NOMO-1 treated with DMSO at 0.1 percent for 48 hours (cell line): Measurements from ENCODE around the gene GOLM1.
"Not testable (repeated sequence)": the region's sequence is repeated elsewhere in the genome, so short reads cannot be mapped to it uniquely, and the experiment has no call there.

Source experiments
- DNase-seq: peaks from one replicate; lab custom pipeline; 2025; ENCODE audit not compliant: unreplicated experiment; lab: John Stamatoyannopoulos, UW

The GOLM1 gene, protein sequence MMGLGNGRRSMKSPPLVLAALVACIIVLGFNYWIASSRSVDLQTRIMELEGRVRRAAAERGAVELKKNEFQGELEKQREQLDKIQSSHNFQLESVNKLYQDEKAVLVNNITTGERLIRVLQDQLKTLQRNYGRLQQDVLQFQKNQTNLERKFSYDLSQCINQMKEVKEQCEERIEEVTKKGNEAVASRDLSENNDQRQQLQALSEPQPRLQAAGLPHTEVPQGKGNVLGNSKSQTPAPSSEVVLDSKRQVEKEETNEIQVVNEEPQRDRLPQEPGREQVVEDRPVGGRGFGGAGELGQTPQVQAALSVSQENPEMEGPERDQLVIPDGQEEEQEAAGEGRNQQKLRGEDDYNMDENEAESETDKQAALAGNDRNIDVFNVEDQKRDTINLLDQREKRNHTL

GRCh38 chr9:86098824-86099700, at the start of gene GOLM1:
TSS of gene GOLM1 (minus strand) at chr9:86099558. CDS start at chr9:86079320, 20,238 bp downstream.
- DNase-seq = peak; percentile 1

DNA sequence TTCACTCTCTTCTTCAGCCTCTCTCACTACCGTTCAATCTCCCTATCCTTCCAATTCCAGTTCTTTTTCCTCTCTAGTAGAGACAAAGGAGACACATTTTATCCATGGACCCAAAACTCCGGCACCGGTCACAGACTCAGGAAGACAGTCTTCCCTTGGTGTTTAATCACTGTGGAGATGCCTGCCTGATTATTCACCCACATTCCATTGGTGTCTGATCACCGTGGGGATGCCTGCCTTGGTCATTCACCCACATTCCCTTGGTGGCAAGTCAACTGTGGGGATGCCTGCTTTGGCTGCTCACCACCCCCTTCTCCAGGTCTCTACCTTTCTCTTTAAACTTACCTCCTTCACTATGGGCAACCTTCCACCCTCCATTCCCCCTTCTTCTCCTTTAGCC, 47.3 kb upstream of the GOLM1 start:
- DNase-seq = not testable (repeated sequence)

DNA sequence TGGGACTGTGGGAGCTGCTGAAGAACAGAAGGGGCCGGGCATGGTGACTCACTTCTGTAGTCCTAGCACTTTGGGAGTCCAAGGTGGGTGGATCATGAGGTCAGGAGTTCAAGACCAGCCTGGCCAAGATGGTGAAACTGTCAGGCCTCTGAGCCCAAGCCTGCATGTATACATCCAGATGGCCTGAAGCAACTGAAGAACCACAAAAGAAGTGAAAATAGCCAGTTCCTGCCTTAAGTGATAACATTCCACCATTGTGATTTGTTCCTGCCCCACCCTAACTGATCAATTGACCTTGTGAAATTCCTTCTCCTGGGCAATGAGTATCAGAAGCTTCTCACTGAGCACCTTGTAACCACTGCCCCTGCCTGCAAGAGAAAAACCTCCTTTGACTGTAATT, 46.6 kb upstream of the GOLM1 start:
- DNase-seq = not testable (repeated sequence)

- no peak for DNase-seq
Observed at GRCh38 chr9:86142973-86143372, 43.6 kb upstream of the GOLM1 start.

DNA sequence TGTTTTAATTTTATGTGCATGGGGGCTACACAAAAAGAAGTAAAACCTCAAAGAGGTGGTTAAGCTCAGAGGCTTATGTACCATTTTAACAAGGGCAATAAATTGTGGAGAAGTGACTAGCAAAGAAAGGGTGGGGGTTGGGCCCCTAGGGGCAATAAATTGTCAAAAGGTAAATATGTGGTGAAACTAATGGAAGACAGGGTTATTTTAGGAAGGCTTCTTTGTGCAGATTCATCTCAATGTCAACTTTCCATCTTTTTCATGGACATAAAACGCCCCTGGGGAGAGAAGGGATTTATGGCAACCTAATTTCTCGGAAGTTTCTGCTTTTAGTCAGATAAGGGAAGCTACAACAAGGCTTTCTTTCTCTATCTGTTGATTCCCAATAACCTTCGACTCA, 42.5 kb upstream of the GOLM1 start:
- no peak for DNase-seq

- DNase-seq = no peak
Observed at GRCh38 chr9:86135371-86135770, 36.0 kb upstream of the GOLM1 start.

DNA sequence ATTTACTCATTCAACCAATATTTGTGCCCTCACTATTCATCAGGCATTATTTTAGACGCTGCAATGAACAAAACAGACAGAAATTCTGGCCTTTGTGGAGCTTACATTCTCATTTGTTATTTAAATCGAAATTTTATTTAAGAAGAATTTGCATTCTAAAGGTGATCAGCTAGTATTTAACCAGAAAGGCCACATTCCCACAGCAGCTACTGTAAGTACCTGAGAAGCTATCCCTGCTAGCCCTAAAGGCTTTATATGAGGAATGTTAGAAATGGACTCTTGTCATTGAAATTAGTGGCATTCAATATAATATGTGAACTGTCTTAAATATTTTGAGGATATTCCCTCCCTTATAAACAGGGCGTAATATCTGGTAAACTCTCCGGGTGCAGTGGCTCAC, 35.0 kb upstream of the GOLM1 start:
- no peak for DNase-seq

DNA sequence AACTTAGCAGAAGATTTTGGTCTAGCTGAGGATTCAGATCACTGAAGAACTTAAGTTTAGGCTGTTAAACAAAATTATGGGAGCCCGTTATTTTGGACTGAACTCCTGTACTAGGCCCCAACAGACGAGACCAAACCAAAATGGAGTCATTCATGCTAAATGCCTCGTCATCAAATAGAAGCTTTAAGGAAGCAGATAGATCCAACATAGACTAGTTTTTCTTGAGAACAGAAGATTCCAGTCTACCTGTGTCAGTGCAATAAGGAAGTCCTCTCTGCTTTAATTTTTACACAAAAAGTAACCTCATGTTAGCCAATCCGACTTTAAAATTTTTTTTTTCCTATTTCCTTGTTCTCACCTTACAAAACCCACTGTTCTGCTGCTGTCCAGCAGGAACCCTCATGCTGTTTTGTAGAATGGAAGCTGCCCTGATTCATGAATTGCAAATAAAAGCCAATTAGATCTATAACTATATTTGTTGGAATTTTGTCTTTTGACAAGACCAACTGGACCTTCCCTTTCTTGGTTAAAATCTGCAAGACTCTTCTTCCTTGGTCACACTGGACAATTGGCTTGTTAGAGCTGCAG, 29.0 kb upstream of the GOLM1 start:
- DNase-seq = no peak

DNA sequence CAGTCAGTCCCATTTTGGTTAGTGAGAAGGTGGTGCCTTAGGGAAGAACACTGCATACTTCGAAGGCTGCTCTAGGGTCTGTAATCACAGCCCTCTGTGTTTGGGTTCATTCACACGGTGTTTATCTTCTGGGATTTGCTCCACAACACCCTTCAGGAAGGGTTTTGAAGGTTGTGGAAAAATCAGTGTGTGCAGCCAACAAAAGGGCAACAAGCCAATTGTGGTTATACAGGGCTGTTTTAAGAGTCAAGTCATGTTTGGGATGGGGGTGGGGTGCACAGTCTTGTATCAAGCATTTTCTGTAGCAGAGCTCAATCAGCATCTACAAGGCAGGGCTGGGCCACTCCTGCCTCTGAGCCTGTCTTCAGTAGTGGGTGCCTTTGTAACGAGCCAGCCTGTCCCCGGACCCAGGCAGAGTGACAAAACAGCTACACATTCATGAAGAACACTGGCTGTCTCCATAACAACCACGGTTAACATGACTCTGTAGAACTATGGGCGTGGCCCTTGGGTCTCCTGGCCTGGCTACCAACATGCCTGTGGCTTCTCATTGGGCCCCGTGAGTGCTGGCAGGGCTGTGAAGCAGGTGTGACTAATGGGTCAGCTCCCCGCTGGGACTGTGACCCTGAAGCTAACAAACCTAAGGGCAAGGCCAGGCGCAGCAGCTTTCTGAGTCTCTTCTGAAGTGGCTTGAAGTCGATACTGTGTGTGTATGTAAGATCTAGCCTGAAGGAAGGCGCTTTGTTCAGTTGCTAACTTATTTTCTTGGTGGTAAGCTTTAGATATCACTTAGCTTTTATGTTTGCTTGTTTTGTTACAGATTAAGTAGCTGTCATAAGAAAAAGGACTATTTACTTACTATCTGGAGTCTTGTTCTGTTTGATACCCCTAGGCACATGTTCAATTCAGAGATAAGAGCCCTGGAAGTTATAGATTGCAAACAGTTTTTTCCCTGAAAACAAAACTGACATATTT, 27.9 kb upstream of the GOLM1 start:
- DNase-seq = no peak

DNA sequence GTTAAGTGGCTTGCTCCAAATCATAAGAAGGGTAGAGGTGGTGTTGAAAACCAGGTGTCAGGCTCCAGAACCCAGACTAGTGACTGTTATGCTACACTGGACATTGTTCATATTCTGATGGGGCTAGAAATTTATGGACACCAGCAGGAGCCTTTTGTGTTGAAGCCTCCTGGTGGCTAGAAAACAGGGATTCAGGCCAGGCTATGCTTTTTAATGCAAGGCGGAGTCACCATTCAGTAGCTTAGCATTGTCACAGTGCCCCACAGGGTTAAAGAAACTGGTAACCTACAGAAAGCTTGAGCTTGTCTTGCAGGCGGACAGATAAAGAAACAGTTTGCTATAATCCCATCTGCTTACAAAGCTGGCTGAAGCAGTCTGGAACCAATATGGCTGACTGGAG, 23.0 kb upstream of the GOLM1 start:
- DNase-seq = no peak

DNA sequence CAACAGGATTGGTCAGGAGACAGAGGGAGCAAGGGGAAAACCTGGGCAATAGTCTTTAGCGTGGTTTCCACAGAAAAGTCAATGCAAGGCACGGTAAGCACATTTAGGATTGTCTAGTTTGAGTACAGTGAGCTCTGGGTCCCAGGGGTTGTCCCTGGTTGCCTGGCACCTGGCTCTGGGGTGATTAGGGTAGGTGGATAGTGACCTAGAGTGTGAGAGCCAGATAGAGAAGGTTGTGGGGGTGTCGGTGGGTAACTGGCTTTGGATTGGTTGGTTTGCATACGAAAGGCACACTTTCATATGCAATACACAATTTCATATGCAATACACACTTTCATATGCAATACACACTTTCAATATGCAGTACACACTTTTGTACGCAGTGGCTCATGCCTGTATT, 20.1 kb upstream of the GOLM1 start:
- no peak for DNase-seq

GRCh38 chr9:86116425-86116824, 17.1 kb upstream of the GOLM1 start:
- no peak for DNase-seq

- no peak for DNase-seq
Observed at GRCh38 chr9:86115886-86116285, 16.5 kb upstream of the GOLM1 start.

GRCh38 chr9:86112057-86112456, 12.7 kb upstream of the GOLM1 start:
- no peak for DNase-seq

- no peak for DNase-seq
Observed at GRCh38 chr9:86102626-86103025, 3.3 kb upstream of the GOLM1 start.

- peak; percentile 7 for DNase-seq
Observed at GRCh38 chr9:86099701-86100364, 475 bp upstream of the GOLM1 start.

DNA sequence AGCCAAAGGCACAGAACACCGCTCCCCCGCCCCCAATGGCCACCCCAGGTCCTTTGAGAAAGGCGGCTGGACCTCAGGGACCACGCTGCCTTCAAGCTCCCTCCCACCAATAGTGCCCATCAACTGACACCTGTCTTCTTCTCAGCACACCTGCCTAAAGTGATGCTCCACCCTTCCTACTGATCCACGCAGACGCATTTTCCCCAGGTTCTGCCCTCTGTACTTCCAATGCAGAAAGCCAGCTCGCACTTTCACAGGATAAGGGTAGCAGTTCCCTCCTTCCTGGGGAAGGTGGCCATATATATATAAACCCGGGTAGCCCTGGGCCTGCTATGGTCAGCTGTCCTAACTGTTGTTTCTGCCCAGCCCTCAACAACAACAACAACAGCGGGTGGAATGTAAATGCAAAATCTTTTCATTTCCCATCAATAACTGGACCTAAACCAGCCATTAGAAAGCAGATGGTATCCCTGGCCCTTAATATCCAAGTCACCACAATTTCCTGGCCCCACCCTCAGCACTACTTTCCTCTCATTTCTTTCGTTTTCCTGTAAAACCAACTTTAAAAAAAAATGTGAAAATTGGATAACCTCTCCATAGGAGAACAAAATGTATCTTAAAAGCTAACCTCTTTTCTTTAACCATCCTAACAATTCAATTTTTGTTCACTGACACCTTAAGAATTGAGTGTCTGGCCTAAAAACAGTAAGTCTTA, 1.7 kb downstream of the GOLM1 start:
- no peak for DNase-seq

DNA sequence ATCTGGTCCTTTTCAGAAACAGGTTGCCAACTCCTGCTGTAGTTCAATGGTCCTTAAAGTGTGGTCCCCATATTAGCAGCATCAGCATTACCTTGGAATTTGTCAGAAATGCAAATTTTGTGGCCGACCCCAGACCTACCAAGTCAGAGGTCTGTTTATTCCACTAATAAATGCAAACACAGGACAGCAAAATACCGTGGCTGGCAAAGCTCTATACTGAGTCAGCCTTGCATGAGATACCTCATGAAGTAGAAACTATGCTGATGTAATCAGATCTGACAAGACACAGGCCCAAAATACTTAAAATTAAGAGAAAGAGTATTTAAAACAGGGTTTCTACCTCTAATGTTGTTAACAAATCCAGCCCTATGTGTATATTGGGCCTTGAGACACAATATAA, 3.0 kb downstream of the GOLM1 start:
- no peak for DNase-seq

DNA sequence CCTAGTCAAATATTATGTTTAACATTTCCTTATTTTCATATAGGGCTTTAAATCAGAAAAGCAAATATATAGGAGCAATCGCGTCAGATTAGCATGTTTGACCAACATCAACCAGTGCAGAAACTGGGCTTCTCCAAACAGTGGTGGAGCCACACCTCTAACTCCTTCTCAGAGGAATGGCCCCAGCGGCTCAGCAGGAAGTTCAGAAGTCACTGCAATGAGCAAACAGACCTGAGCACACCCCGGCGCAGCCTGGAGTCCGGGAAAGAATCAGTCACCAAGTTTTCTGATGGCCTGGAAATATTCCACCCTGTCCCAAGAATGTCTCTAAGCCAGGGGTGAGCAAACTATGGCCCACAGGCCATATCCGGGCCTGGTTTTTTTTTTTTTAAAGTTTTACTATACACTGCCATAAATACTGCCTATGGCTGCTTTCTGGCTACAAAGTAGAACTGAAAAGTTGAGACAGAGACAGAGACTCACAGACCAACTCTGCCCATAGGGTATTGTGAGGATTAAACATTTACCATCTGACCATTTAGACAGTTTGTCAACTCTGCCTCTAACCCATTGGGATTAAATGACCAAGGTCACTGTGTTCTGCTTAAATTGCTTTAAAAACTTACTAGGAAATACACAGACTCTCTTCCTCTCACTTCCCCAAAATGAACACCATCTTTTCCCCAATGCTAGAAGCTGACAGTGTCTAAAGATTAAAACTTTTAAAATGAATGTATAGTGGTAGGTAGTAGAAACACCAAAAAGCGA, 5.4 kb downstream of the GOLM1 start:
- DNase-seq = peak; percentile 3
